Vein endothelial cell (primary cell): Measurements from ENCODE around the gene OR8B2. TPM values are rescaled to one million over a fixed set of nuclear protein-coding genes. Genes with fewer than 3 reads are reported as not detected.

Source experiments
- total RNA-seq: library from RNA; depleted of rRNA; stranded (reverse); fragments of >200 nt; gene quantifications from 2 replicates; pipeline ENCODE4 v1.2.3, GENCODE V29; 2012

The OR8B2 gene
- not detected in 2 replicates for total RNA-seq

DNA sequence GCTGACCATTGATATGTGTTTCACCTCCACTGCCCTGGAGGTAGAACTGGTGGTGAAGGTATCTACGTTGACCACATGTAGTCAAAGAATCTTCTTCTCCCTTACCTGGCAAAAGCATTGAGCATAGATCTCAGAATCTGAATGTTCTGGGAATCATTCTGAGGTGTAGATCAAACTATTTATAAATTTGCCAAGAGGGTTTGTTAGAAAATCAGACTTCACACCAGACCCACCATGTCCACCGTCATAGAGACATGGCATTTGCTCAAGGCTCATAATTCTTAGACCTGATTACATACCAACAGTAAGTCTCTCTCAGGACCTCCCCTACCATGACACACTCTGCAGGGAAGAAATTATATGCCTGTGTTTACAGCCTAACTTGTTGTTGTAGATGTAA lies at the start of gene OR8B2:
Gene OR8B2 (minus strand): TSS at position 101 of the 400 bp plus-strand sequence. CDS start 1,156 bp downstream, outside the sequence.

GRCh38 chr11:124424384-124424921 lies 40.2 kb upstream of the OR8B2 start, which contains the start of gene OR8B4:
OR8B4 (minus strand) TSS chr11:124424871; CDS start chr11:124424871, 0 bp downstream.

DNA sequence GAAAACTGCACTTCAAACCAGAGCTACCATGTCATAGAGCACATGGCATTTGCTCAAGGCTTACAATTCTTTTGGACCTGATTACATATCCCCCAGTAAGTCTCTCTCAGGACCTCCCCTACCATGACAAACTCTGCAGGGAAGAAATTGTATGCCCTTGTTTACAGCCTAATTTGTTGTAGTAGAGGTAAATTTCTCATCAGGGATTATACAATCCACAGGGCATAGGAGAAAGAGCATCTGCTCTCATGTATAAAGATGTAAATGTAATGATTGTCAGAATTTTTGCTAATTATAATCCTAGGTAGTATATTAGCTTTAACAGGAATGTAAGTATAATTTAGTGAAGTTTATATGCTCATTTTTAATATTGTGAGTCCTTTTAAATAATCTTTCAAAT lies 14.6 kb upstream of the OR8B2 start, which contains the start of gene OR8B3:
Gene OR8B3 (minus strand): TSS at position 101 of the 400 bp plus-strand sequence. CDS start 1,673 bp downstream, outside the sequence.

Other genes with a start within 250 kb of the OR8B2 start
- not detected in 2 replicates for gene OR10D3, start 201.2 kb downstream of the OR8B2 start, total RNA-seq
- gene OR8G1, start 143.4 kb downstream of the OR8B2 start, total RNA-seq: not detected in 2 replicates
- gene OR8G5, start 128.1 kb downstream of the OR8B2 start, total RNA-seq: not detected in 2 replicates
- gene OR8D1, start 70.5 kb downstream of the OR8B2 start, total RNA-seq: not detected in 2 replicates
- not detected in 2 replicates for gene OR8D2, start 64.3 kb downstream of the OR8B2 start, total RNA-seq
- not detected in 2 replicates for gene OR8B3, start 14.5 kb upstream of the OR8B2 start, total RNA-seq
- not detected in 2 replicates for gene OR8B4, start 40.4 kb upstream of the OR8B2 start, total RNA-seq
- gene OR8B8, start 61.2 kb upstream of the OR8B2 start, total RNA-seq: not detected in 2 replicates
- not detected in 2 replicates for gene OR8B12, start 159.2 kb upstream of the OR8B2 start, total RNA-seq
- gene OR8A1, start 185.5 kb upstream of the OR8B2 start, total RNA-seq: not detected in 2 replicates
- gene PANX3, start 226.9 kb upstream of the OR8B2 start, total RNA-seq: not detected in 2 replicates
- gene TBRG1, start 238.4 kb upstream of the OR8B2 start, total RNA-seq: 17.6 and 18.3 TPM in 2 replicates